ENCODE results near the gene SLAMF8.

GRCh38 chr1:159800177-159800930 lies 26.3 kb upstream of the SLAMF8 start:
- TF ChIP-seq, protein P1, sequence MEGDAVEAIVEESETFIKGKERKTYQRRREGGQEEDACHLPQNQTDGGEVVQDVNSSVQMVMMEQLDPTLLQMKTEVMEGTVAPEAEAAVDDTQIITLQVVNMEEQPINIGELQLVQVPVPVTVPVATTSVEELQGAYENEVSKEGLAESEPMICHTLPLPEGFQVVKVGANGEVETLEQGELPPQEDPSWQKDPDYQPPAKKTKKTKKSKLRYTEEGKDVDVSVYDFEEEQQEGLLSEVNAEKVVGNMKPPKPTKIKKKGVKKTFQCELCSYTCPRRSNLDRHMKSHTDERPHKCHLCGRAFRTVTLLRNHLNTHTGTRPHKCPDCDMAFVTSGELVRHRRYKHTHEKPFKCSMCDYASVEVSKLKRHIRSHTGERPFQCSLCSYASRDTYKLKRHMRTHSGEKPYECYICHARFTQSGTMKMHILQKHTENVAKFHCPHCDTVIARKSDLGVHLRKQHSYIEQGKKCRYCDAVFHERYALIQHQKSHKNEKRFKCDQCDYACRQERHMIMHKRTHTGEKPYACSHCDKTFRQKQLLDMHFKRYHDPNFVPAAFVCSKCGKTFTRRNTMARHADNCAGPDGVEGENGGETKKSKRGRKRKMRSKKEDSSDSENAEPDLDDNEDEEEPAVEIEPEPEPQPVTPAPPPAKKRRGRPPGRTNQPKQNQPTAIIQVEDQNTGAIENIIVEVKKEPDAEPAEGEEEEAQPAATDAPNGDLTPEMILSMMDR (conservative IDR thresholded peaks at IDR 0.05 in 1 of 2, IDR thresholded peaks at IDR 0.05 in 1 of 2; ENCODE audit: extremely low read depth in 1 of 2, insufficient read depth in 1 of 2, low read depth in 1 of 2, low read length in 2 of 2): no peak
- TF ChIP-seq EZH2 (IDR thresholded peaks at IDR 0.05; ENCODE audit: borderline replicate concordance, low read length): no peak

All from mammary epithelial cell (primary cell).